ENCODE data around the gene ARHGAP26. TPM values are rescaled to one million over a fixed set of nuclear protein-coding genes. Genes with fewer than 3 reads are reported as not detected.

The ARHGAP26 gene
- total RNA-seq, 3 donors from 2014 or later: 9.1 to 11.7 (median 9.7) TPM

DNA sequence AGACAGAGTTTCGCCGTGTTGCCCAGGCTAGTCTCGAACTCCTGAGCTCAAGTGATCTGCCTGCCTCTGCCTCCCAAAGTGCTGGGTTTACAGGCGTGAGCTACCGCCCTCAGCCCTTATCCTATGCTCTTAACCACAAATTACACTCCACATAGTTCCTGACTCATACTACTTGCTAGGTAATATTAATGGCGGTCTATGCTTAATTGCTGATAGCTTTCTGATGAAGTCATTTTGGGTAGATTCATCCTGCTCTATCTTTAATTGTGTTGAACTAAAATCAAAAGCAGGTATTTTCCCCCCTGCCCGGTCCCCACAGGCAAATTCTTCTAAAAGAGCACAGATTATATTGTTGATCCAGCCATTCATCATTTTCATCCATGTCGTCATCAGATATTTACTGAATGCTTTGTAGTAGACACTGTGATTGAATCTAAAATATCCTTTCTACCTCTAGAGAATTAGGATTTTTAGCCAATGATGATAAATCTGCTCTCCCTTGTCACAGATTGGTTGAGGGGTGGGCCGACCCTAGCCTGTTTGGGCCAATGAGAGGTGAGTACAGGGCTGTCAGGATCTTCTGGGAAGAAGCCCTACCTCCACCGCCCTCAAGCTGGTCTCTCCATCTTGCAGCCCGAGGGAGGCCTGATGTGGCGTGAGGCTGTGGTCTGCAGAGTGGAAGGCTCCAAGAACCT lies 488.5 kb downstream of the ARHGAP26 start:
- H3K27me3 Mint-ChIP-seq (ENCODE audit: low read depth): no peaks in the 10 kb centered on the region
- no peaks in the 10 kb centered on the region for H3K36me3 Mint-ChIP-seq (ENCODE audit: insufficient read depth)
- no peak overlapping the region for H3K4me3 Mint-ChIP-seq
- no peak for ATAC-seq
- H3K4me1 Mint-ChIP-seq (ENCODE audit: low read depth): peaks cover 12% of the 10 kb centered on the region
- no peaks in the 10 kb centered on the region for H3K9me3 Mint-ChIP-seq
- DNase-seq: no peak

DNA sequence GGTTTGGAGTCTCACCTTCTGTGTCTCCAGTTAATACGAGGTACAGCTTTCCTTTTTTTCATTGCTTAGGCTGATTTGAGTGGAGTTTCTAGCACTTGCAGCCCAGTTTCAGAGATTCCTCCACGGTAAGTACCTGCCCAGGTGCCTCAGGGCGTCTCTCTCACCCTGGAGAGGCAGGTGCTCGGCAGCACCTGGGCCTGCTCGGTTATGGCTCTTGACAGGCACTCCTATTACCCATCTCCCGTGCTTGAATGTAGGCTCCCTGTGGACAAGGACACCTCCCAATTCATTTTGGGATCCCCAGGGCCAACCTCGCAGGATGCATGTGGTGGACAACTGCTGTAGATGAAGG lies 489.1 kb downstream of the ARHGAP26 start:
- H3K4me1 Mint-ChIP-seq (ENCODE audit: low read depth): peaks cover 12% of the 10 kb centered on the region
- DNase-seq: no peak
- no peak for ATAC-seq
- H3K9me3 Mint-ChIP-seq: no peaks in the 10 kb centered on the region
- no peaks in the 10 kb centered on the region for H3K36me3 Mint-ChIP-seq (ENCODE audit: insufficient read depth)
- no peak overlapping the region for H3K4me3 Mint-ChIP-seq
- no peaks in the 10 kb centered on the region for H3K27me3 Mint-ChIP-seq (ENCODE audit: low read depth)

DNA sequence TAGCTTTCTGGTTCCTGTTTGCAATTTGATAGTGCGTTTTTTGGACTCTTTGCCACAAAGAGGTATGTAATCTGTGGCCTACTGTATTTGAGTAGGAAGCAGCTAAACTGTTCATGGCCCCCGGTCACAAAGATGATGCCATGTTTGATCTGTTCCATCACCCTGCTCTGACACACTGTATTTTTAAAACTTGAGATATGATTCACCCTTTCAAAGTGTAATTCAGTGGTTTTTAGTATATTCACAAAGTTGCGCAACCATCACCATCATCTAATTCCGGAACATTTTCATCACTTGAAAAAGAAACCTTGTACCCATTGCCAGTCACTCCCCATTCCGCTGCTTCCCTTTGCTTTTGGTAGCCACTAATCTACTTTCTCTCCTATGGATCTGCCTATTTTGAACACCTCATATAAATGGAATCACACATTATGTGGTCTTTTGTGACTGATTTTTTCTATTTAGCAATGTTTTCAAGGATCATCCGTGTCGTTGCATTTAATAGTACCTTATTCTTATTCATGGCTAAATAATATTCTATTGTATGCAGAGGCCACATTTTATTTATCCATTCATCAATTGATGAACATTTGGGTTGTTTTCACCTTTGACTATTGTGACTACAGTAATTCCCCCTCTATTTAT lies 491.7 kb downstream of the ARHGAP26 start:
- peaks cover 12% of the 10 kb centered on the region for H3K4me1 Mint-ChIP-seq (ENCODE audit: low read depth)
- H3K4me3 Mint-ChIP-seq: no peak overlapping the region
- no peaks in the 10 kb centered on the region for H3K27me3 Mint-ChIP-seq (ENCODE audit: low read depth)
- peak; percentile 74 to 88 for ATAC-seq
- H3K9me3 Mint-ChIP-seq: peaks cover 10% of the 10 kb centered on the region
- peaks cover 5% of the 10 kb centered on the region for H3K36me3 Mint-ChIP-seq (ENCODE audit: insufficient read depth)
- no peak for DNase-seq

DNA sequence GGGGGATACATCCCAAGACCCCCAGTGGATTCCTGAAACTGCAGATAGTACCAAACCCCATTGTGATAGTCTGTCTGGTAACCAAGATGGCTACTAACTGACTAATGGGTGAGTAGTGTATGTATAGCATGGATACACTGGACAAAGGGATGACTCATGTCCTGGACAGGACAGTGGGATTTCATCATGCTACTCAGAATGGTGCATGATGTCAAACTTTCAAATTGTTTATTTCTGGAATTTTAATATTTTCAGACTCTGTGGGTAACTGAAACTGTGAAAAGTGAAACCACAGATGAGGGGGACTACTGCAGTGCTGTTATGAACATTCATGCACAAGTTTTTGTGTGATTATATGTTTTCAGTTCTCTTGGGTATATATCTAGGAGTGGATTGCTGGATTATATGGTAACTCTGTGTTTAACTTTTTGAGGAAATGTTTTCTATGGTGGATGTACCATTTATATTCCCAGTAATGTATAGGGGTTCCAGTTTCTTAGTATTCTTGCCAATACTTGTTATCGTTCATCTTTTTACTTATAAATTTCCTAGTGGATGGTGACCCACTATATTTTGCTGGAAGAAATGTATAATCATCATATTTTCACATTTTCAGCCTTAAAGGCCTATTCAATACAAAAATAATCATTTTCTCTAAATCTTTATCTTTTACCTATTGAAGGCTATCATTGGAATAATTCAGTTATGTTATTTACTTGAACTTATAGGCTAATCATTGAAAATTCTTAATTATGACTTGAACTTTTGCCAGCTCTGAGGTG lies 492.4 kb downstream of the ARHGAP26 start:
- Mint-ChIP-seq H3K4me1 (ENCODE audit: low read depth) (peaks cover 12% of the 10 kb centered on the region), H3K4me3 (no peak overlapping the region), H3K9me3 (peaks cover 15% of the 10 kb centered on the region), H3K27me3 (ENCODE audit: low read depth) (no peaks in the 10 kb centered on the region), H3K36me3 (ENCODE audit: insufficient read depth) (peaks cover 5% of the 10 kb centered on the region)
- DNase-seq: no peak
- peak; percentile 30 to 46 for ATAC-seq

DNA sequence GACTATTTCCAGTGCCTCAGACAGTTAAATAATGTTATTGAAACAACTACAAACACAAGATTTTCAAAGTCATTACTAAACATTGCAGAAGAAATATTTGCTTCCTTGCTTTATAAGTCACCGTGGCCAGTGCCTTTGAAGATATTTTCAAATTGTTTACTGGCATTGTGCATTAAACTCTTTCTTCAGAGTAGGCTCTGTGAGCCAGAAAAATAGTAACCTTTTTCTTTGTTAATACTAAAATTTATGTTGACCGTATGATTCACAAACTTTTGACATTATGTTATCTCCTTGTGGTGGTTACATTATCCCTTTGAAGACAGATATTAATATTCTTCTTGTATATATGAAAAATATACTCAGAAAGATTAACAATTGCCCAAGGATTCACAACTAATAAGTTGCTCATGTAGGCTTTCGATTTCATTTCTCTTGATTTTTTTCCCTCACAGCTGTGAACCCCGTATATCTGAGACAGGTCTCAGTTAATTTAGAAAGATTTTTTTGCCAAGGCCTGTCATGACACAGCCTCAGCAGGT lies 493.2 kb downstream of the ARHGAP26 start:
- H3K4me1 Mint-ChIP-seq (ENCODE audit: low read depth): peaks cover 12% of the 10 kb centered on the region
- H3K9me3 Mint-ChIP-seq: peaks cover 23% of the 10 kb centered on the region
- no peak overlapping the region for H3K4me3 Mint-ChIP-seq
- H3K27me3 Mint-ChIP-seq (ENCODE audit: low read depth): no peaks in the 10 kb centered on the region
- ATAC-seq (no peak), DNase-seq (no peak)
- H3K36me3 Mint-ChIP-seq (ENCODE audit: insufficient read depth): peaks cover 7% of the 10 kb centered on the region

DNA sequence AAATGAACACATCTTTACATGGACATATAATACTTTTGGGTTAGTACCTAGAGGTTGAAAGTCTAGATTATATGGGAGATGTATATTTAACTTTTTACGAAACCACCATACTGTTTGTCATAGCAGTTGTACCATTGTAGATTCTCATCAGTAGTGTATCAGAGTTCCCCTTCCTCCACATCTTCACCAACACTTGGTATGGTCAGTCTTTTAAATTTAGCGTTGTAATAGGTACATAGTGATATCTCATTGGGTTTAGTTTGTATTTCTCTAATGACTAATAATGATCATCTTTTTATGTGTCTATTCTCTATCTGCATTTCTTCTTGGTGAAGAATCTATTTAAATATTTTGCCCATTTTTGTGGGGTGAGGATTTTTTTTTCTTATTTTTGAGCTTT lies 495.8 kb downstream of the ARHGAP26 start:
- Mint-ChIP-seq H3K27me3 (ENCODE audit: low read depth) (no peaks in the 10 kb centered on the region), H3K4me3 (no peak overlapping the region), H3K9me3 (peaks cover 38% of the 10 kb centered on the region), H3K4me1 (ENCODE audit: low read depth) (peaks cover 12% of the 10 kb centered on the region), H3K36me3 (ENCODE audit: insufficient read depth) (peaks cover 11% of the 10 kb centered on the region)
- ATAC-seq (no peak), DNase-seq (no peak)

DNA sequence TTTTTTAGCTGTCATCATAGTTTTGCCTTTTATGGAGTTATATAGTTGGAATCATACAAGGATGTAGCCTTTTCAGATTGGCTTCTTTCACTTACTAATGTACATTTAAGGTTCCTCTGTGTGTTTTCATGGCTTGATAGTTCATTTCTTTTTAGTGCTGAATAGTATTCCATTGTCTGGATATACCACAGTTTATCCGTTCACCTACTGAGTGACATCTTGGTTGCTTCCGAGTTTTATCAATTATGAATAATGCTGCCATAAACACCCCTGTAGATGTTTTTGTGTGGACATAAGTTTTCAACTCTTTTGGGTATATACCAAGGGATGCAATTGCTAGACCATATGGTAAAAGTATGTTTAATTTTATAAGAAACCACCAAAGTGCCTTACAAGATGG lies 497.0 kb downstream of the ARHGAP26 start:
- H3K27me3 Mint-ChIP-seq (ENCODE audit: low read depth): no peaks in the 10 kb centered on the region
- H3K9me3 Mint-ChIP-seq: peaks cover 38% of the 10 kb centered on the region
- ATAC-seq: no peak
- no peak for DNase-seq
- peaks cover 4% of the 10 kb centered on the region for H3K4me1 Mint-ChIP-seq (ENCODE audit: low read depth)
- H3K36me3 Mint-ChIP-seq (ENCODE audit: insufficient read depth): peaks cover 11% of the 10 kb centered on the region
- no peak overlapping the region for H3K4me3 Mint-ChIP-seq

DNA sequence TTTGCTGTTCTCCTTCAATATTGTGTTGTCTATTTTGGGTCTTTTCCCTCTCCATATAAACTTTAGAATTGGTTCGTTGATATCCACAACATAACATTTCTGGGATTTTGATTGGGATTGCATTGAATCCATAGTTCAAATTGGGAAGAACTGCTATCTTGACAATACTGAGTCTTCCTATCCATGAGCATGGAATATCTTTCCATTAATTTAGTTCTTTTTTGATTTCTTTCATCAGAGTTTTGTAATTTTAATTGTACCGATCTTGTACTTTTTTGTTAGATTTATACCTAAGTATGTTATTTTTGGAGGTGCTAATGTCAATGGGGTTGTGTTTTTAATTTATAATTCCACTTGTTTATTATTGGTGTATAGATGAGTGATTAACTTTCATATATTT lies 498.2 kb downstream of the ARHGAP26 start:
- H3K27me3 Mint-ChIP-seq (ENCODE audit: low read depth): no peaks in the 10 kb centered on the region
- peaks cover 11% of the 10 kb centered on the region for H3K36me3 Mint-ChIP-seq (ENCODE audit: insufficient read depth)
- ATAC-seq (no peak), DNase-seq (no peak)
- no peaks in the 10 kb centered on the region for H3K4me1 Mint-ChIP-seq (ENCODE audit: low read depth)
- peaks cover 38% of the 10 kb centered on the region for H3K9me3 Mint-ChIP-seq
- H3K4me3 Mint-ChIP-seq: no peak overlapping the region

DNA sequence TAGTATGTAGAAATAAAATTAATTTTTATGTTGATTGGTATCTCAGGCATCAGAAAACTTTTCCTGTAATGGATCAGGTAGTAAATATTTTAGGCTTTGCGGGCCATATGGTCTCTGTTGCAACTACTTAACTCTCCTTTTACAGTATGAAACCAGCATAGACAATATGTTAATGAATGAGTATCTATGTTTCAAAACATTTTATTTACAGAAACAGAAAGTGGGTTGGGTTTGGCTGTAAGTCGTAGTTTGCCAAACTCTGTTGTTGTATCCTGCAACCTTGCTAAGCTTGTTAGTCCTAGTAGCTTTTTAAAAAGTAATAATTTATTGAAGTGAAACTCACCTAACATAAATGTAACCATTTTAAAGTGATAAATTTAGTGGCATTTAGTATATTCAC lies 501.3 kb downstream of the ARHGAP26 start:
- no peak overlapping the region for H3K4me3 Mint-ChIP-seq
- DNase-seq (no peak), ATAC-seq (no peak)
- H3K36me3 Mint-ChIP-seq (ENCODE audit: insufficient read depth): peaks cover 16% of the 10 kb centered on the region
- peaks cover 2% of the 10 kb centered on the region for H3K4me1 Mint-ChIP-seq (ENCODE audit: low read depth)
- H3K27me3 Mint-ChIP-seq (ENCODE audit: low read depth): no peaks in the 10 kb centered on the region
- H3K9me3 Mint-ChIP-seq: peaks cover 32% of the 10 kb centered on the region

DNA sequence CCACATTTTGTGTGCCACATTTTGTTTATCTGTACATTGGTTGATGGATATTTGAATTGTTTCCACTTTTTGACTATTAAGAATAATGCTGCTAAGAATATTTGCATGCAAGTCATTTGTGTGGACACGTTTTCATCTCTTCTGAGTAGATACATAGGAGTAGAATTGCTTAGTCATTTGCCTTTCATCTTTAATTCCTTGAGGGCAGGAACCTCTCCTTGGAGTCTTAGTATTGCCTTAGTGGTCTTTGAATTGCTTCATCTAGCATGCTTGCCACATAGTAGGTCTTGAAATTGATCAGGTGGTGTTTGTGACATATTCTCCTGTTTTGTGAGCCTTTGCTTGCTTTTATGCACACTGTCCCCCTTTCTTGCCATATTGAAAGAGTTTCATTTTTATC lies 504.8 kb downstream of the ARHGAP26 start:
- Mint-ChIP-seq H3K9me3 (peaks cover under 1% of the 10 kb centered on the region), H3K4me1 (ENCODE audit: low read depth) (peaks cover 2% of the 10 kb centered on the region), H3K4me3 (no peak overlapping the region)

DNA sequence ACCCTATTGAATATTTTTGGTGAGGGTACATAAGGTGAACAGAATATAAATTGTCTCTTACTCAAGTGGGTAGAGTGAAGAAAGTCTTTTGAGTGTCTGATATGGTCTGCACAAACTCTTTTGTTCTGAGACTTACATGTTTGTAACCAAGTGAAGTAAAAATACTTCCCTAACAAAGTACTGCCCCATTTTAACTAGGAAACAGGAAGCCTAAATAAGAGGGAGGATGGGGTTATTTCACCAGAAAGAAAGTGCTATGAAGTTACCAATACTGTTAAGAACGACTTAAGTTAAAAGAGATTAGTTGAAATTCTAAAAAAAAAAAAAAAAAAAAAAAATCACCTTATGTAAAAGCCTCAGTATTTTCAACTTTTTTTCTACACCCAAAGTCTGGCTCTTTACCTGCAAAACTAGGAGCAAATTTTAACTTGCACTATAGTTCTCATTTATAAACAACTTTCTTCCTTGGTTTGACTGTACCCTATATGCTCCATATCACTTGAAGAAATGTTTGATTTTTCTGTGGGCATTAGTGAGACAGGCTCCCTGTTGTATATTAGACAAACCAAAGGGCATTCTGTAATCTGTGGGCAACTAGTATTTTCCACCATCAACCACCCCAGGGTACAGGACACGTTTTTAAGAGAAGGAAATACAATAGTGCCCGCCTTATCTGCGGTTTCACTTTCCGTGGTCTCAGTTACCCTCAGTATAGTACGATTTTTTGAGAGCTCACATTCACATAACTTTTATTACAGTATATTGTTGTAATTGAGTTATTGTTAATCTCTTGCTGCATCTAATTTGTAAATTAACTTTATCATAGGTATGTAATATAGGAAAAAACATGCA lies 505.6 kb downstream of the ARHGAP26 start:
- H3K27me3 Mint-ChIP-seq (ENCODE audit: low read depth): no peaks in the 10 kb centered on the region
- no peak overlapping the region for H3K4me3 Mint-ChIP-seq
- no peaks in the 10 kb centered on the region for H3K9me3 Mint-ChIP-seq
- ATAC-seq: no peak
- H3K36me3 Mint-ChIP-seq (ENCODE audit: insufficient read depth): peaks cover 28% of the 10 kb centered on the region
- DNase-seq: no peak
- H3K4me1 Mint-ChIP-seq (ENCODE audit: low read depth): peaks cover 2% of the 10 kb centered on the region

More for the DNA sequence above, 504.8 kb downstream of the ARHGAP26 start:
- Mint-ChIP-seq H3K36me3 (ENCODE audit: insufficient read depth) (peaks cover 25% of the 10 kb centered on the region), H3K27me3 (ENCODE audit: low read depth) (no peaks in the 10 kb centered on the region)
- ATAC-seq (no peak), DNase-seq (no peak)

DNA sequence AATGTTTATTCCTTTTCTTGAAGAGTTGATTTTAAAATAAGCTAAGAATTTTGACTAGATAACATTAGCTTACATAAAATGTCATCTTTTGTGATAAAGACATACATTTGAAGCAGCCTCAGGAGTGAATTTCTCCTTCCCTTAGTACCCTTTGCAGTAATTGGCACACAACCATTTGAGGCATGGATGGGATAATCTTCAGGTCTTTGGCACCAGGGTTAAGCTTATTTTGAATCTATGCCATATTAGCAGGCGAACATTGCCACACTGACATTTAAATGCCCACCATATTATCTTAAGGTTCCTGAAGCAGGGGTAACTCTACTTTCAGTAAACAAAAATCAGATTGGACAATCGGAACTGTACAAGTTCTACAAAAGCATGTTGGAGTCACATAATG lies 507.4 kb downstream of the ARHGAP26 start:
- ATAC-seq (no peak), DNase-seq (no peak)
- no peaks in the 10 kb centered on the region for H3K27me3 Mint-ChIP-seq (ENCODE audit: low read depth)
- no peaks in the 10 kb centered on the region for H3K9me3 Mint-ChIP-seq
- H3K36me3 Mint-ChIP-seq (ENCODE audit: insufficient read depth): peaks cover 37% of the 10 kb centered on the region
- H3K4me3 Mint-ChIP-seq: no peak overlapping the region
- peaks cover 2% of the 10 kb centered on the region for H3K4me1 Mint-ChIP-seq (ENCODE audit: low read depth)
